H1 (cell line): Measurements from ENCODE around the gene DMBT1. TPM values are rescaled to one million over a fixed set of nuclear protein-coding genes. Genes with fewer than 3 reads are reported as not detected.

ENCODE experiments used
- CTCF ChIA-PET: fragments of 300-600 bp; sonication (Branson Sonifier 250); formaldehyde crosslinking; loops from one replicate; lab custom pipeline; 2021; ENCODE audit not compliant: partially characterized antibody; lab: Charles Lee
- POLR2A ChIA-PET: fragments of 300-600 bp; sonication (Branson Sonifier 250); formaldehyde crosslinking; loops from one replicate; lab custom pipeline; 2021; ENCODE audit warnings: inconsistent platforms; ENCODE audit not compliant: partially characterized antibody; lab: Charles Lee
- DNase-seq, 2 experiments: peaks; one replicate each; pipeline versions ENCODE4 v3.0.0 to v3.0.0-alpha.2; 2010 to 2022; ENCODE audit warnings: low spot score in 2 of 2, low read depth in 1 of 2, mixed read lengths in 1 of 2
- FAIRE-seq: peaks from 2 replicates; lab custom pipeline; 2011; peaks lifted over from hg19 to GRCh38; lab: Jason Lieb, UNC
- H2AFZ ChIP-seq: 2 replicates; pipeline ENCODE4 v1.8.1; 2012; ENCODE audit warnings: low read length, inconsistent platforms
- H2AK5ac ChIP-seq: 2 replicates; pipeline ENCODE4 v1.6.1; 2013; ENCODE audit warnings: low read depth, low read length
- H2BK120ac ChIP-seq: replicated peaks from 2 replicates; pipeline ENCODE3; 2013; ENCODE audit warnings: low read depth, low read length, inconsistent platforms
- H2BK12ac ChIP-seq: 2 replicates; pipeline ENCODE4 v1.6.1; 2013; ENCODE audit warnings: low read depth, low read length
- H2BK15ac ChIP-seq: 2 replicates; pipeline ENCODE4 v1.6.1; 2013; ENCODE audit warnings: low read length
- H2BK20ac ChIP-seq: 2 replicates; pipeline ENCODE4 v1.6.1; 2013; ENCODE audit warnings: low read length
- H2BK5ac ChIP-seq: 2 replicates; pipeline ENCODE4 v1.6.1; 2013; ENCODE audit warnings: low read depth, low read length
- H3K14ac ChIP-seq: 2 replicates; pipeline ENCODE4 v1.6.1; 2013; ENCODE audit warnings: inconsistent platforms; ENCODE audit not compliant: insufficient read length
- H3K18ac ChIP-seq: 2 replicates; pipeline ENCODE4 v1.6.1; 2013; ENCODE audit warnings: low read length; ENCODE audit errors: extremely low read depth
- H3K23ac ChIP-seq: 2 replicates; pipeline ENCODE4 v1.6.1; 2013; ENCODE audit warnings: inconsistent platforms; ENCODE audit not compliant: insufficient read length
- H3K23me2 ChIP-seq: 2 replicates; pipeline ENCODE4 v1.6.1; 2013; ENCODE audit warnings: low read depth, low read length
- H3K27ac ChIP-seq: 2 replicates; pipeline ENCODE4 v1.6.1; 2011; ENCODE audit warnings: low read depth, low read length, inconsistent platforms
- H3K27me3 ChIP-seq, 4 experiments: replicated peaks in 1 of 4; 1 replicate in 1 of 4; 2 replicates in 3 of 4; pipeline versions ENCODE4 v1.6.1 to v1.8.1; 2011 to 2013; ENCODE audit warnings: low read length in 3 of 4, mild to moderate bottlenecking in 3 of 4, inconsistent platforms in 2 of 4, mixed read lengths in 2 of 4, moderate library complexity in 1 of 4; ENCODE audit not compliant: control insufficient read depth in 3 of 4, insufficient read depth in 3 of 4; ENCODE audit errors: extremely low read depth in 1 of 4
- H3K36me3 ChIP-seq, 4 experiments: 2 replicates each; pipeline versions ENCODE4 v1.6.1 to v1.8.1; 2011 to 2013; ENCODE audit warnings: mild to moderate bottlenecking in 4 of 4, low read length in 3 of 4, moderate library complexity in 2 of 4, control low read depth in 1 of 4, inconsistent platforms in 1 of 4; ENCODE audit not compliant: insufficient read depth in 4 of 4, control insufficient read depth in 2 of 4
- H3K4ac ChIP-seq: replicated peaks from 2 replicates; pipeline ENCODE3; 2013; ENCODE audit warnings: low read length, low read depth, mixed read lengths, inconsistent platforms; ENCODE audit not compliant: insufficient read length
- H3K4me1 ChIP-seq, 4 experiments: replicated peaks in 1 of 4; 1 replicate in 1 of 4; 2 replicates in 3 of 4; pipeline versions ENCODE4 v1.6.1 to v1.8.1; 2011 to 2013; ENCODE audit warnings: low read length in 3 of 4, inconsistent platforms in 2 of 4, mixed read lengths in 1 of 4; ENCODE audit not compliant: insufficient read depth in 4 of 4, control insufficient read depth in 3 of 4
- H3K4me2 ChIP-seq, 2 experiments: 2 replicates each; pipeline versions ENCODE4 v1.6.1 to v1.8.1; 2011 to 2013; ENCODE audit warnings: low read depth in 2 of 2, low read length in 2 of 2, control low read depth in 1 of 2, inconsistent platforms in 1 of 2, mild to moderate bottlenecking in 1 of 2; ENCODE audit not compliant: insufficient read depth in 1 of 2
- H3K4me3 ChIP-seq, 4 experiments: fragments of 200-600, 300-600 bp in 1 of 4; sonication (generic), shearing (Covaris generic), sonication (Bioruptor Twin) in 1 of 4; 2 replicates each; pipeline versions ENCODE4 v1.5.1 to v1.8.1; 2011 to 2016; ENCODE audit warnings: low read length in 4 of 4, low read depth in 3 of 4, control low read depth in 2 of 4, inconsistent platforms in 2 of 4, mild to moderate bottlenecking in 2 of 4, mixed read lengths in 1 of 4, moderate library complexity in 1 of 4; ENCODE audit not compliant: insufficient read depth in 2 of 4; ENCODE audit errors: extremely low read depth in 1 of 4
- H3K56ac ChIP-seq: replicated peaks from 2 replicates; pipeline ENCODE3; 2013; ENCODE audit warnings: low read depth, mild to moderate bottlenecking, mixed read lengths, low read length, inconsistent platforms; ENCODE audit not compliant: insufficient read length
- H3K79me1 ChIP-seq: 2 replicates; pipeline ENCODE4 v1.6.1; 2013; ENCODE audit warnings: low read depth, low read length, control low read depth
- H3K79me2 ChIP-seq, 2 experiments: 2 replicates each; pipeline versions ENCODE4 v1.6.1 to v1.8.1; 2012 to 2013; ENCODE audit warnings: low read length in 2 of 2, mild to moderate bottlenecking in 2 of 2, inconsistent platforms in 1 of 2; ENCODE audit not compliant: insufficient read depth in 2 of 2, control insufficient read depth in 1 of 2
- H3K9ac ChIP-seq, 4 experiments: replicated peaks in 1 of 4; 1 replicate in 1 of 4; 2 replicates in 3 of 4; pipeline versions ENCODE4 v1.6.1 to v1.8.1; 2011 to 2013; ENCODE audit warnings: low read depth in 3 of 4, low read length in 3 of 4, control low read depth in 2 of 4, mild to moderate bottlenecking in 2 of 4, moderate library complexity in 2 of 4, inconsistent platforms in 1 of 4; ENCODE audit errors: extremely low read depth in 1 of 4
- H3K9me3 ChIP-seq, 2 experiments: 2 replicates each; pipeline versions ENCODE4 v1.6.1 to v1.8.1; 2012 to 2013; ENCODE audit warnings: mild to moderate bottlenecking in 2 of 2, moderate library complexity in 2 of 2, control low read depth in 1 of 2, inconsistent platforms in 1 of 2, low read depth in 1 of 2, low read length in 1 of 2, mixed read lengths in 1 of 2; ENCODE audit not compliant: insufficient read depth in 2 of 2
- H4K20me1 ChIP-seq, 2 experiments: replicated peaks in 1 of 2; 2 replicates each; pipeline versions ENCODE3 to v1.8.1; 2011 to 2013; ENCODE audit warnings: inconsistent platforms in 2 of 2, low read length in 2 of 2, mild to moderate bottlenecking in 1 of 2; ENCODE audit not compliant: insufficient read depth in 2 of 2, control insufficient read depth in 1 of 2
- H4K5ac ChIP-seq: 2 replicates; pipeline ENCODE4 v1.6.1; 2013; ENCODE audit warnings: low read length, low read depth, mixed read lengths, inconsistent platforms; ENCODE audit not compliant: insufficient read length
- H4K8ac ChIP-seq: 2 replicates; pipeline ENCODE4 v1.8.0; 2013; ENCODE audit warnings: mild to moderate bottlenecking, moderate library complexity, low read length, inconsistent platforms; ENCODE audit not compliant: insufficient read depth; ENCODE audit errors: extremely low read depth
- H4K91ac ChIP-seq: replicated peaks from 2 replicates; pipeline ENCODE3; 2013; ENCODE audit warnings: low read length, mixed read lengths, inconsistent platforms; ENCODE audit not compliant: insufficient read length
- ASH2L ChIP-seq: fragments of 200-600, 300-600 bp; sonication (generic); IDR thresholded peaks from one replicate; pipeline ENCODE4 v1.7.1; 2017; ENCODE audit warnings: low read length
- BRCA1 ChIP-seq: IDR thresholded peaks from 2 replicates; pipeline ENCODE4 v1.6.1; 2012; ENCODE audit warnings: low read depth, low read length, improper control_type of control experiment
- CHD1 ChIP-seq: IDR thresholded peaks from 2 replicates; pipeline ENCODE4 v1.6.1; 2012; ENCODE audit warnings: low read depth, low read length, improper control_type of control experiment
- E2F6 ChIP-seq: IDR thresholded peaks from 2 replicates; pipeline ENCODE4 v1.6.1; 2012; ENCODE audit warnings: inconsistent platforms
- EGR1 ChIP-seq: IDR thresholded peaks from 2 replicates; pipeline ENCODE4 v1.6.1; 2011; ENCODE audit warnings: low read depth, low read length, borderline replicate concordance
- EZH2 ChIP-seq: fragments of 200-600 bp; sonication (generic); IDR thresholded peaks from 2 replicates; pipeline ENCODE4 v1.7.1; 2012; ENCODE audit warnings: low read depth, mild to moderate bottlenecking, moderate library complexity, low read length, inconsistent platforms; ENCODE audit not compliant: severe bottlenecking
- FOSL1 ChIP-seq: IDR thresholded peaks from 2 replicates; pipeline ENCODE4 v1.6.1; 2011; ENCODE audit warnings: mild to moderate bottlenecking, low read depth, low read length, moderate library complexity; ENCODE audit not compliant: insufficient read depth
- NANOG ChIP-seq: IDR thresholded peaks from 2 replicates; pipeline ENCODE4 v1.6.1; 2011; ENCODE audit warnings: low read length, low read depth, mild to moderate bottlenecking, inconsistent platforms; ENCODE audit not compliant: insufficient read depth, poor library complexity, severe bottlenecking
- SUZ12 ChIP-seq: fragments of 200-600 bp; sonication (generic); IDR thresholded peaks from 2 replicates; pipeline ENCODE4 v1.6.1; 2012; ENCODE audit warnings: mild to moderate bottlenecking, inconsistent platforms, low read length, moderate library complexity, mixed read lengths
- TEAD4 ChIP-seq: IDR thresholded peaks from 2 replicates; pipeline ENCODE4 v1.6.1; 2012; ENCODE audit warnings: low read depth, low read length, inconsistent platforms, mixed read lengths
- WGBS, 2 experiments: shearing (Covaris generic) in 1 of 2; methylation state at CpG; one replicate each; pipeline versions ENCODE4 v1.1.6 to v1.1.7; 2013 to 2015; ENCODE audit warnings: low lambda C conversion rate in 2 of 2, mixed read lengths in 2 of 2, inconsistent platforms in 1 of 2, low coverage in 1 of 2, missing lambda C conversion rate in 1 of 2; ENCODE audit not compliant: insufficient replicate concordance in 2 of 2, insufficient coverage in 1 of 2, insufficient read length in 1 of 2; ENCODE audit errors: extremely low coverage in 1 of 2, missing lambda C conversion rate in 1 of 2; 5-methylcytosine and 5-hydroxymethylcytosine counted together
- polyA plus RNA-seq, 7 experiments: library from polyadenylated mRNA; depleted of rRNA in 3 of 7; stranded (reverse) in 5 of 7; unstranded in 2 of 7; fragments of >200 nt in 5 of 7; fragments of 200-250 nt in 2 of 7; gene quantifications; 1 replicate in 5 of 7; 2 replicates in 1 of 7; 4 replicates in 1 of 7; pipeline versions ENCODE4 v1.2.1 to v1.2.3, GENCODE V29; 2011 to 2013; ENCODE audit warnings: missing spikeins in 2 of 7, mixed read lengths in 2 of 7
- total RNA-seq: library from RNA; stranded (reverse); fragmentation: NEBNext Ultra II Directional; extraction: Animal tissue kit (Norgen Biotek cat#: 25700); gene quantifications from 2 replicates; pipeline ENCODE4 v1.2.1, GENCODE V29; 2021
- TF ChIP-seq, protein P1 (sequence below): IDR thresholded peaks from 2 replicates; pipeline ENCODE4 v1.6.1; 2012; ENCODE audit warnings: low read length, inconsistent platforms

Gene DMBT1
- total and polyA plus RNA-seq, 2 of the 8 experiments (the other 6 are each of a cell fraction or from before 2014, with no cell fraction given): 0.03 TPM; not detected in 1

DNA sequence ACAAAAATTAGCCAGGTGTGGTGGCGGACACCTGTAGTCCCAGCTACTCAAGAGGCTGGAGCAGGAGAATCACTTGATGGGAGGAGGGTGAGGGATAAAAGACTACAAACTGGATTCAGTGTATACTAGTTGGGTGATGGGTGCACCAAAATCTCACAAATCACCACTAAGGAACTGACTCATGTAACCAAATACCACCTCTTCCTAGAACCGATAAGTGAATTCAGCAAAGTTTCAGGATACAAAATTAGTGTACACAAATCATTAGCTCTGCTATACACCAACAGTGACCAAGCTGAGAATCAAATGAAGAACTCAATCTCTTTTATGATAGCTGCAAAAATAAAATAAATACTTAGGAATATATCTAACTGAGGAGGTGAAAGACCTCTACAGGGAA is 23.0 kb upstream of the DMBT1 start:
- Histone ChIP-seq H3K14ac (no peak overlapping the region), H4K91ac (no peak overlapping the region), H2AFZ (no peak overlapping the region), H2AK5ac (no peak overlapping the region), H3K23ac (no peak overlapping the region), H4K20me1 (no peaks in the 10 kb centered on the region), H3K79me2 (no peaks in the 10 kb centered on the region), H2BK120ac (no peak overlapping the region), H2BK12ac (no peak overlapping the region), H3K79me1 (no peaks in the 10 kb centered on the region), H3K4ac (no peak overlapping the region), H3K27ac (no peak overlapping the region), H3K9me3 (no peaks in the 10 kb centered on the region), H4K5ac (no peak overlapping the region), H3K4me1 (no peaks in the 10 kb centered on the region), H2BK20ac (no peak overlapping the region), H2BK15ac (no peak overlapping the region), H3K27me3 (no peaks in the 10 kb centered on the region), H3K36me3 (no peaks in the 10 kb centered on the region), H4K8ac (no peak overlapping the region), H3K56ac (no peak overlapping the region), H3K4me2 (no peak overlapping the region), H3K4me3 (no peak overlapping the region), H3K18ac (no peak overlapping the region), H2BK5ac (no peak overlapping the region), H3K9ac (no peak overlapping the region), H3K23me2 (no peaks in the 10 kb centered on the region)
- FAIRE-seq (no peak), DNase-seq (no peak)
- ChIA-PET POLR2A (no interaction called here), CTCF (interaction anchor here (1.2 to 3.1 kb wide), 2 partner anchors 26 to 28 kb away, joined by 4 to 12 read pairs; no protein-coding TSS in a partner anchor)
- WGBS, 2 experiments: 96% methylated on average over 2 of the region's 2 CpGs; no CpG with 5 or more reads in 1 of the 2 experiments
- no peak for TF ChIP-seq SUZ12
- no peak for TF ChIP-seq FOSL1
- TF ChIP-seq E2F6: no peak
- TF ChIP-seq TEAD4: no peak
- no peak for TF ChIP-seq CHD1
- no peak for TF ChIP-seq ASH2L
- TF ChIP-seq EZH2: no peak
- no peak for TF ChIP-seq EGR1
- TF ChIP-seq BRCA1: no peak
- TF ChIP-seq NANOG: no peak
- TF ChIP-seq, protein P1, sequence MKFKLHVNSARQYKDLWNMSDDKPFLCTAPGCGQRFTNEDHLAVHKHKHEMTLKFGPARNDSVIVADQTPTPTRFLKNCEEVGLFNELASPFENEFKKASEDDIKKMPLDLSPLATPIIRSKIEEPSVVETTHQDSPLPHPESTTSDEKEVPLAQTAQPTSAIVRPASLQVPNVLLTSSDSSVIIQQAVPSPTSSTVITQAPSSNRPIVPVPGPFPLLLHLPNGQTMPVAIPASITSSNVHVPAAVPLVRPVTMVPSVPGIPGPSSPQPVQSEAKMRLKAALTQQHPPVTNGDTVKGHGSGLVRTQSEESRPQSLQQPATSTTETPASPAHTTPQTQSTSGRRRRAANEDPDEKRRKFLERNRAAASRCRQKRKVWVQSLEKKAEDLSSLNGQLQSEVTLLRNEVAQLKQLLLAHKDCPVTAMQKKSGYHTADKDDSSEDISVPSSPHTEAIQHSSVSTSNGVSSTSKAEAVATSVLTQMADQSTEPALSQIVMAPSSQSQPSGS: no peak
